Prostate gland (tissue), 2 donors: ENCODE results near the gene ZNF423.

Experiments used
- CTCF ChIP-seq, 4 experiments: fragments of 200-600 bp in 2 of 4; fragments of 450-650 bp in 2 of 4; sonication (generic) in 2 of 4; IDR thresholded peaks; 1 replicate in 3 of 4; 2 replicates in 1 of 4; pipeline ENCODE4 v1.5.1; 2016 to 2019; ENCODE audit warnings: antibody characterized with exemption in 4 of 4, mild to moderate bottlenecking in 2 of 4, moderate library complexity in 2 of 4
- POLR2A ChIP-seq: fragments of 450-650 bp; IDR thresholded peaks from one replicate; pipeline ENCODE4 v1.6.1; 2016; ENCODE audit warnings: antibody characterized with exemption, mild to moderate bottlenecking
- POLR2AphosphoS5 ChIP-seq: sonication (generic); formaldehyde crosslinking; IDR thresholded peaks from one replicate; pipeline ENCODE4 v1.6.1; 2017; ENCODE audit warnings: antibody characterized with exemption

- TF ChIP-seq POLR2A: no peak
- no peak for TF ChIP-seq CTCF (IDR thresholded peaks at IDR 0.05)
- no peak for TF ChIP-seq POLR2AphosphoS5
Measured at GRCh38 chr16:49778202-49778930, 77.5 kb downstream of the ZNF423 start.
